Gastrocnemius medialis (tissue), 4 donors: ENCODE measurements around the gene C19orf85.

Experiments
- CTCF ChIP-seq, 5 experiments: fragments of 450-650 bp in 3 of 5; fragments of 200-600 bp in 2 of 5; sonication (generic) in 2 of 5; IDR thresholded peaks in 4 of 5; conservative IDR thresholded peaks in 1 of 5; 1 replicate in 4 of 5; 2 replicates in 1 of 5; pipeline ENCODE4 v1.5.1; 2016 to 2019; ENCODE audit warnings: antibody characterized with exemption in 5 of 5, mild to moderate bottlenecking in 3 of 5, moderate library complexity in 3 of 5
- POLR2A ChIP-seq, 2 donors: fragments of 450-650 bp; IDR thresholded peaks; one replicate each; pipeline ENCODE4 v1.6.1; 2017; ENCODE audit warnings: antibody characterized with exemption in 2 of 2, mild to moderate bottlenecking in 2 of 2, moderate library complexity in 2 of 2

- TF ChIP-seq POLR2A (IDR thresholded peaks at IDR 0.05) (no peak), CTCF (IDR thresholded peaks at IDR 0.05 in 4 of 5, conservative IDR thresholded peaks at IDR 0.05 in 1 of 5) (no peak)
Measured at GRCh38 chr19:55486971-55487923, 22.7 kb upstream of the C19orf85 start.
